Lung (tissue), 5 donors: ENCODE data around the gene PDIA4. TPM values are rescaled to one million over a fixed set of nuclear protein-coding genes. Genes with fewer than 3 reads are reported as not detected.

Experiments used
- polyA plus RNA-seq, 2 donors: library from polyadenylated mRNA; stranded (reverse); fragments of 200-250 nt; gene quantifications; one replicate each; pipeline ENCODE4 v1.2.1, GENCODE V29; 2013
- small RNA-seq: library from RNA; depleted of rRNA; stranded (forward); fragments of <200 nt; gene quantifications from one replicate; pipeline ENCODE3, GENCODE V24; 2014; ENCODE audit warnings: low replicate concordance
- total RNA-seq, 2 donors: library from RNA; depleted of rRNA in 1 of 2; stranded (reverse); fragments of >200 nt in 1 of 2; gene quantifications; one replicate each; pipeline ENCODE4 v1.2.1, GENCODE V29; 2014 to 2021
- donor health status: Bipolar disorder and iron deficiency.
- donor health status: healthy.
- donor health status: DM: yes; HTN: yes; CAD: no.

Gene PDIA4
- total and polyA plus RNA-seq, 4 donors, result 48.6 to 213 (median 147) TPM

Small RNAs within 50 kb of the gene (small RNA-seq; reads per million reads assigned to genes)
- not detected for gene COX6B1P1
- gene RNU6-650P, result not detected
- gene RNY1, result 759 reads per million, percentile 99 among the genes with 10 or more reads in this experiment
- 145 reads per million, percentile 98 among the genes with 10 or more reads in this experiment for gene RNY3
- gene RNY4, result 885 reads per million, percentile 99 among the genes with 10 or more reads in this experiment

Other genes starting within 250 kb of the PDIA4 start
- 10 to 100 TPM in 1 of 2 donors, 1 to 10 TPM in 1; 4.6 to 14.8 TPM for gene EZH2, start 144.2 kb downstream of the PDIA4 start, total RNA-seq
- gene EZH2, start 144.2 kb downstream of the PDIA4 start, polyA plus RNA-seq, result 1 to 10 TPM; 3.6 to 4.3 TPM
- 1 to 10 TPM; 5.5 to 5.9 TPM for gene ZNF786, start 62.2 kb upstream of the PDIA4 start, total RNA-seq
- 1 to 10 TPM; 2.0 to 3.4 TPM for gene ZNF786, start 62.2 kb upstream of the PDIA4 start, polyA plus RNA-seq
- gene ZNF425, start 97.8 kb upstream of the PDIA4 start, total RNA-seq, result 1 to 10 TPM; 1.7 to 2.8 TPM
- gene ZNF425, start 97.8 kb upstream of the PDIA4 start, polyA plus RNA-seq, result under 1 TPM; 0.55 to 0.70 TPM
- 10 to 100 TPM; 12.7 to 14.6 TPM for gene ZNF398, start 118.9 kb upstream of the PDIA4 start, total RNA-seq
- 1 to 10 TPM; 3.0 to 4.1 TPM for gene ZNF398, start 118.9 kb upstream of the PDIA4 start, polyA plus RNA-seq
- gene ZNF282, start 167.0 kb upstream of the PDIA4 start, total RNA-seq, result 10 to 100 TPM; 24.5 to 35.8 TPM
- 10 to 100 TPM in 1 of 2 donors, 1 to 10 TPM in 1; 8.7 to 11.2 TPM for gene ZNF282, start 167.0 kb upstream of the PDIA4 start, polyA plus RNA-seq
- gene ZNF212, start 211.1 kb upstream of the PDIA4 start, total RNA-seq, result 10 to 100 TPM; 10.0 to 10.2 TPM
- gene ZNF212, start 211.1 kb upstream of the PDIA4 start, polyA plus RNA-seq, result 1 to 10 TPM; 5.7 to 7.0 TPM
- 10 to 100 TPM in 1 of 2 donors, 1 to 10 TPM in 1; 7.5 to 16.3 TPM for gene ZNF783, start 233.7 kb upstream of the PDIA4 start, total RNA-seq
- gene ZNF783, start 233.7 kb upstream of the PDIA4 start, polyA plus RNA-seq, result 1 to 10 TPM; 6.2 to 7.8 TPM